HG03442 (cell line): ENCODE results near the gene CA4.
"Not testable (repeated sequence)": the region's sequence is repeated elsewhere in the genome, so short reads cannot be mapped to it uniquely, and the experiment has no call there.

Experiments
- ATAC-seq: cut with Tn5 transposase; IDR thresholded peaks from one replicate; pipeline ENCODE4 v1.9.1; 2021; ENCODE audit warnings: mild to moderate bottlenecking, moderate library complexity; ENCODE audit not compliant: unreplicated experiment

Gene CA4

GRCh38 chr17:60171753-60172079 is 21.9 kb downstream of the CA4 start:
- no peak for ATAC-seq

- ATAC-seq, result no peak
Measured at GRCh38 chr17:60173304-60173819, 23.6 kb downstream of the CA4 start.

GRCh38 chr17:60174035-60174434 is 24.3 kb downstream of the CA4 start:
- ATAC-seq, result no peak

GRCh38 chr17:60174767-60175166 is 25.0 kb downstream of the CA4 start:
- ATAC-seq, result not testable (repeated sequence)

GRCh38 chr17:60176763-60177162 is 27.0 kb downstream of the CA4 start:
- not testable (repeated sequence) for ATAC-seq

GRCh38 chr17:60178180-60178579 is 28.4 kb downstream of the CA4 start:
- not testable (repeated sequence) for ATAC-seq

GRCh38 chr17:60180380-60180779 is 30.6 kb downstream of the CA4 start:
- not testable (repeated sequence) for ATAC-seq

- ATAC-seq, result not testable (repeated sequence)
Measured at GRCh38 chr17:60186372-60186771, 36.6 kb downstream of the CA4 start.

GRCh38 chr17:60186846-60187745 is 37.3 kb downstream of the CA4 start:
- not testable (repeated sequence) for ATAC-seq

- no peak for ATAC-seq
Measured at GRCh38 chr17:60188759-60189158, 39.0 kb downstream of the CA4 start.

- ATAC-seq, result not testable (repeated sequence)
Measured at GRCh38 chr17:60190032-60190431, 40.3 kb downstream of the CA4 start.

- not testable (repeated sequence) for ATAC-seq
Measured at GRCh38 chr17:60193032-60193431, 43.3 kb downstream of the CA4 start.

- no peak for ATAC-seq
Measured at GRCh38 chr17:60193482-60193881, 43.7 kb downstream of the CA4 start.

- not testable (repeated sequence) for ATAC-seq
Measured at GRCh38 chr17:60194141-60194540, 44.4 kb downstream of the CA4 start.

GRCh38 chr17:60198630-60199029 is 48.9 kb downstream of the CA4 start:
- ATAC-seq, result not testable (repeated sequence)

- ATAC-seq, result not testable (repeated sequence)
Measured at GRCh38 chr17:60205782-60206181, 56.0 kb downstream of the CA4 start.

- ATAC-seq, result not testable (repeated sequence)
Measured at GRCh38 chr17:60208302-60208701, 58.5 kb downstream of the CA4 start.
